NCI-H2029 treated with DMSO at 0.1 percent for 48 hours (cell line): ENCODE data around the gene WASF1.

Experiments
- DNase-seq: peaks from one replicate; lab custom pipeline; 2025; lab: John Stamatoyannopoulos, UW

The WASF1 gene

DNA sequence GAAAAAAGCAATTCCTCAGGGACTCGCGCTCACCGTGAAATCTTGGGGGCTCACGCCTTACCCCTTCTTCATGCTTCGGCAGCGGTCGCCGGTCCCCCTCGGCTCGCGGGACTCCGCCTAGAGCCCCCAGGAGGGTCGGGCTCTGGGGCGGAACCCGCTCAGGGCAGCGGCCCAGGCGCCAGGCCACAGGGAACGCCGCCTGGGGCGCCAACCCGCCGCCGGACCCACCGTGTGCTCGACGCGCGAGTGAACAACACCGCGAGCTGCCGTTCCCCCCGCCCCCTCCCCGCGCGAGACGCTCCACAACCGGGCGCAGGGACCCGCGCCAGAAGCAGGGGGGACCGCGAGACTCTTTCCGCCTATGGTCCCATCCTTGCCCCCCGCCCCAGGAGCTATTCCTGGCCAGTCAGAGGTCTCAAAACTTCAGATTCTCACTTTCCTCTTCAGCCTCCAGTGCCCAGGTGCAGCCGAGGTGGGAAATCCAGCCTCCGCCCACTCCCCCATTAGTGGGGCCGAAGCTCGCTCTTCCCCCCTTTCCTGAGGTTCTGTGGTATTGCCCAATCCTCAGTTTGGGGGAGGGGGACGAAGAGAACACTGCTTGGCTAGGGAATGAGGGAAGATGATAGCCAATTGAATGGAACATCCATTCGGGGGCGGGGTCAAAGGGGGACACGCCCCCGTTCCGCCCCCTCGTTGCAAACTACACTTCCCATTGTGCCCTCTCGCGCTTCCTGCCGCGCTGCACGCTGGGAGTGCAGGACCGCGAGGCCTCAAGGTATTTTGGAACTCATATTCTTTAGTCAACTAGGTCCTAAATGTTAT, at the start of gene WASF1:
Gene WASF1, minus strand, starts transcription at position 265 of the 822 bp plus-strand sequence. CDS start 52,069 bp downstream, outside the sequence.
- DNase-seq = peak; percentile 96

DNA sequence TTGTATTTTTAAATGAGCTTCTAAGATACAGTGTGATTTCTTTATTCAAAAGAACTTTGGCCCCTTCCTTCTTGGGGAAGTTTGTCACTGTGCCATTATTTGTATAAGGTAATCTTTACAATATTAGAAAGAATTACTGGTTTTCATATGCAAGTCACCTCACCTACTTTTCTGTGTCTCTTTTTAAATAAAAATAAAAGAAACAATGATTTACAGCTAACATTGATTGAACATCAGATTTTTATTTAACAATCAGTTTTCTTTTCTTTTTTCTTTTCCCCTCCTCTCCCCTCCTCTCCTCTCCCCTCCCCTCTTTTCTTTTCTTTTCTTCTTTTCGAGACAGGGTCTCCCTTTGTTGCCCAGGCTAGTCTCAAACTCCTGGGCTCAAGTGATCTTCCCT, 46.8 kb upstream of the WASF1 start:
- no peak for DNase-seq

DNA sequence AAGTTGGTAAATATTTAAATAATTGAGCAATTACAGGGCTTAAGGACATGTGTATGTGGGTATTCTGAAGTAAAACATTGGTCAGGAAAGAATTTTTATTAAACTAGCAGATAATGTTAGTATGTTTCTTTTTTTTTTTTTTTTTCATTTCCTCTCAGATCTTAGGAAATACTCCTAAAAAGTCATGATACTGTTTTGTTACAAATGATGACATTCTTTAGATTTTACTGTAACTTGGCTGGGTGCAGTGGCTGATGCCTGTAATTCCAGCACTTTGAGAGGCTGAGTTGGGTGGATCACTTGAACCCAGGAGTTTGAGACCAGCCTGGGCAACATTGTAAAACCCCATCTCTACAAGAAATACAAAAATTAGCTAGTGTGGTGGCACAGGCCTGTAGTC, 42.3 kb upstream of the WASF1 start:
- DNase-seq = no peak

DNA sequence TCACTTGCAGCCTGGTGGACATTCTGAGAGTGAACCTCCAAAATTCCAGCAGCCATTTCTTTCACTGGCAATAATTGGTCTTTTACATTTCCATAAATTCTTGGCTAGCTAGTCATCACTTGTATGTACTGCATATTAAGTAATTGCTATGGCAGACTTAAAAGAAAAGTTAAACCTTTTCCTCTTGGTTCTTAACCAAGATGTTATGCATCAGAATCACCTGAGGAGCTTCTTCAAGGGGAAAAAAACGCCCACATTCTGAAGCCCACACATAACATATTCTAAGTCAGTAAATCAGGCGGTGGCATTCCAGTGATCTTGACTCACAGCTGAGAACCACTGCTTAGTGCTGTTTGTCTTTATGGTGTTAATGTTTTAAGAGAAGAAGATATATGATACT, 37.8 kb upstream of the WASF1 start:
- no peak for DNase-seq

DNA sequence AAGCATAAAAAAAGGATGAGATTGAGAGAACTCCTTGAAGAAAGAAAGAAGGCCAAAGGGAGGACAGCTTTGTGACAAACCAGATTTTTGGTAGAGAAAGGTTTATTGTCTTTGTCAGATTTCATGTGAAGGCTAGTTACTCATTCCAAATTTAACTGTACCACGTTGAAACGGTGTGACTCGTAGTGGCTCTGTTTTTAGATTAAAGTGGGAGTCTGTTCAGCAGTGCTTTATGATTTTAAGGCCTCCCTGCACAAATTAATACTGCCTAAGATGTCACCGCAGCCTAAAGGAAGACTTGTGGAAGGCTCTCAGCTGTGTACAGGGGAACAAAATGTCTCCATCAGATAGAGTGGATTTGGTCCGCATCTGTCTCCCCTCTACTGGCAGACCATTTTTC, 36.7 kb upstream of the WASF1 start:
- no peak for DNase-seq

- no peak for DNase-seq
These were observed 34.9 kb upstream of the WASF1 start for GRCh38 chr6:110214338-110214737.

DNA sequence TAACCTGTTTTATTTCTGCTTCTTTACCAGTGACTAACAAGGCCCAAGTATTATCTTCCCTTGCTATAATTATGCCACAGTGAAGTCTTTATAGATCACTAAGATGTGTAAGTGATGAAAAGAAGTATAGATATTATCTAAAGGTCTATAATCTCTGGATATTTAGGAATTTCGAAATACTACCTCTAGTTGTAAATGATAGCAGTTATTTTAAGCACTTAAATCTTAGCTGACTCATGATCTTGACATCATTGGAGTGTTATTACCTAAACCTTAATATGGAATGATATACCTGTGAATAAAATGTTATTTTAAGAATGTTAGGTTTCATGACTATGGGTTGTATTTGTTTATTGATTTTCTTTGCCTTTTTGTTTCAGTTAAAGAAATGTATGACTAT, 32.3 kb upstream of the WASF1 start:
- DNase-seq = no peak

DNA sequence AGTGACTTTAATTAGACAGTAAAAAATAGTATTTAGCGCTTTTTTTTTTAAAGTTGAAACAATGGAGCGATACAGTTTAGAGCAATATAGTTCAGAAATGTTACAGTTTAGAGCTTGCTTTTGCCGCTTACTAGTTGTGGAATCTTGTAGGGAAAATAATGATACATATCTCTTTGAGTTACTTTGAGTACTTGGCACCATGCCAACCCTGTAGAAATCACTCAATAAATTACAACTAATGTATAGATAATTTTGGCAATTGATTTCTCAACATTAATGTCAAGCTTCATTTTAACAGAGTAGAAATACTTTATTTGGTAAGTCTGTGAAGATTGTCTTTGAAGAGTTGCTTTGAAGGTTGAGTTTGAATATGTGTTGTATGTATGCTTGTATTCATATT, 28.2 kb upstream of the WASF1 start:
- DNase-seq = no peak

GRCh38 chr6:110201151-110201884, 21.8 kb upstream of the WASF1 start:
- DNase-seq = no peak

DNA sequence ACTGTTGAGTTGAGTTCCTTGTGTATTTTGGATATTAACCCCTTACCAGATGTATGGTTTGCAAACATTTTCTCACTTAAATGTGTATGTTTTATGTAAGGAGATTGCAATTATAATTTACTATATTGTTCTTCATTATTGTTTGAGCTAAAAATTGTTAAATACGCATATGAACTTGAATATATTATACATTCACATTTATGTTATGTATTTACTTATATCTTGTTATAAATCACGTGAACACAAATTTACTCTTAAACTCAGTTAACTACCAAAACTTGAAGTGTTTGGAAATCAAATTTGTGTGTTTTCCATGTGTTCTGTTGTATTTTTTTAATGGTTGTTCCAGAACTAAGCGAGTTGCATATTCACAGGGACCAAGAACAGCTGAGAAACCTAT, 19.1 kb upstream of the WASF1 start:
- no peak for DNase-seq

- no peak for DNase-seq
These were observed 17.4 kb upstream of the WASF1 start for GRCh38 chr6:110196874-110197273.

DNA sequence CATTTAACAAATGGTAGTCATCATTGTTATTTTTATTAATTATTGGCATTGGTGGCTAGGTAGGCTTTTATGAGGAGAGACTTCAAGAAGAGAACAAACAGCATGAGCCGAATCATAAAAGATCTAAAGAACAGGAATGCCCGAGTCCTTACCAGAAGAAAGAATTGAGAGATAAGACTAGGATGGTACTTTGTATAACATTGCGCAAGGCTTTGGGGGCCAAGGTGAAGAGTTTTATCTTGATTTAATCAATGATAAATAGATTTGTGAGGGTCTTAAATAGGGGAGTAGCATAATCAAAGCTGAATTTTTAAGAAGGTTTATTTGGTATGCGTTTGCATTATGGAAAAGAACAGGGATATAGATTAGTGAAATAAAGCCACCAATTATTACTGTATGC, 16.2 kb upstream of the WASF1 start:
- no peak for DNase-seq

DNA sequence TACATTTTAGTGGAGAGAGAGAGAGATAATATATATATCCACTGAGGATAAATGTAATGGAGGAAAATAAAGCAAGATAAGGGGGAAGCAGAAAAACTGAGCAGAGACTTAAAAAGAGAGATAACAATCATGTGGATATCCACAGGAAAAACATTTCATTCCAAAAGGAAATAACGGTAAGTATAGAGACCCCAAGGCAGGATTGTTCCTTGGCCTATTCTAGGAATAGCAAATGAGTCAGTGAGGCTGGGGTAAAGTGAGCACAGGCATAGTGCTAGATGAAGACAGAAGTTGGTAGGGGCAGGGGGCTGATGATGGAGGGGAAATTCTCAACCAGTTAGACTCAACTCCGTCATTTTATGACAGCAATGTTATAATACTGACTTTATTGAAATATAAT, 12.0 kb upstream of the WASF1 start:
- DNase-seq = no peak

GRCh38 chr6:110190726-110191125, 11.3 kb upstream of the WASF1 start:
- no peak for DNase-seq

DNA sequence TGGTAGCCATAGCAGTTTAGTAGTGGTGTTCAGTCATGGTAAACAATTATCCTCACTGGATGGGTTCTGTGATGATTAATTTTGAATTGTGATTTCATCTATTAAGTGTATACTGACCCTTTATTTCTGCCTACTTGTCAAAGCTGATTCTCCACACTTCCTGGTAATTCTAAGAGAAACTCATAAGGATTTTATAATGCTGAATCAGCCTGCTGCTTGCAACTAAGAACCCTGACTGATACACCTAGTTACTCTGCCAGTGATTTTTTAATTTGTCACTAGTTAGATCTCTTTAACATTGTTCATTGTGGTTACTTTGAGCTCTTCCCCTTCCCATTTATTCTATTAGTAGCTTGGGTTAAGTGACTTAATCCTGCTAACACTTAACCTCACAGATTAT, 9.3 kb upstream of the WASF1 start:
- no peak for DNase-seq

DNA sequence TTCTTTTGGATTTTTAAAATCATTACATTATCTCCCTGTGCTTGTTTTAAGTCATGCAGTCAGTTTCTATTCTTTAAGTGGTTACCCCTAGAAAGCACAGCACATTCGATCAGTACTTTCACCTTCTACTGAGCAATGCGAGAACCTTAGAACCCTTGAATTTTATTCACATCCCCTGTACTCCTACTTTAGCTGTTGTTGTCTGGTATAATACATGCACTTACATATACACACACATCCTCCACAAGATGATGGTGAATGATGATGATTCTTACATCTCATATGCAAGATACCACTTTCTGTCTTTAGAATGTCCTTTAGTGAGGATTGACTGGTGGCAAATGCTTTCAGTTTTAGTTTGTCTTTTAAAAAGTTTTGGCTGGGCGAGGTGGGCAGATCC, 6.4 kb upstream of the WASF1 start:
- no peak for DNase-seq

GRCh38 chr6:110183292-110183885, 3.9 kb upstream of the WASF1 start:
- DNase-seq = no peak

DNA sequence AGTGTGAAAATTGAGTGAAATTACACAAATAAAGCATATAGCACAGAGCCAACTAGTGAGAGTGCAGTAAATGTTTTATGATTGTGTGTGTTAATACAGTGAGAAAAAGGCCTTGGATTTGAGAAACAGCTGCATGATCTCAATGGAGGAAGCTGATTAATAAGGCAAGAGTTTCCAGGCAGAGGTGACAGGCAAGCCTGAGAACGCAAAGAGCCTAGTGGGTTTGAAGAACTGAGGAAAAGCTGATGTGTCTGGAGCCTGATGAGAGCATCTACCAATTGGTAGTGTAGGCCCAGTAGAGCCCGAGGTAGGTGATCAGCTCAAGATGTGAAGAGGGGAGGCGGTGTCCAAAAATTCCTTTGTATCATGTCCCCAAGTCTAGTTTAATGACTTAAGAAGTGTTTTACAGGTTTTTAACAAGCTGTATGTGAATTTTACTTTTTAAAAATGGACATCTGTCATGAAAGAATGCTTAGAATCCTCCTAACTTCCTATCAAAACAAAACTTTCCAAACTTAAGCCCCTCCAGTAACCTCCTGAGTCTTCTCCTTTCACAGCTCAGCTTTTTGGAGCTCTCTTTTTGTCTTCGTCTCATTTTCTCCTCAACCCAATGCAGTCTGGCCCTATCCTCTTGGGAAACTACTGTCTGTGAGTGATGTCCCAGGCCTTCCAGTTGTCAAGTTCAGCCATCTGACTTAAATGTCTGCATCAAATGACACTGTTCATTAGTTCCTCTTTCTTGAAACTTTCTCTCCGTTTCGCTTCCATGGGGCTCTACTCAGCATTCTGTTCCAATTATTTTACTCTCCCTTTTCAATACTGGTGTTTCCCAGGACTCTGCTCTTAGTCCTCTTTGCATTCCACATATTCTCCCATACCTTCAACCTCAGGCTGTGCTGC, 1.9 kb upstream of the WASF1 start:
- DNase-seq = no peak

GRCh38 chr6:110180228-110181008, 948 bp upstream of the WASF1 start, which contains the start of gene CDC40:
TSS of gene CDC40 (plus strand) at chr6:110180427. CDS start at chr6:110180445, 18 bp downstream.
- DNase-seq = peak; percentile 54

- peak; percentile 63 for DNase-seq
These were observed 654 bp downstream of the WASF1 start for GRCh38 chr6:110178626-110179405.
